ENCODE results near the gene IGFN1.

- TF ChIP-seq POLR2A (IDR thresholded peaks at IDR 0.05; ENCODE audit: low read depth, low read length): no peak
- no peak for TF ChIP-seq POLR2AphosphoS5 (IDR thresholded peaks at IDR 0.05; ENCODE audit: low read depth, low read length)
- TF ChIP-seq TAF1 (IDR thresholded peaks at IDR 0.05; ENCODE audit: borderline replicate concordance, low read depth, low read length): no peak
Observed at GRCh38 chr1:201245082-201245481, 54.5 kb downstream of the IGFN1 start.
